Measurements from ENCODE around the gene MLKL. TPM values are rescaled to one million over a fixed set of nuclear protein-coding genes. Genes with fewer than 3 reads are reported as not detected.

MLKL gene
- total and polyA plus RNA-seq, 12 donors = 1.7 to 11.1 (median 3.9) TPM

DNA sequence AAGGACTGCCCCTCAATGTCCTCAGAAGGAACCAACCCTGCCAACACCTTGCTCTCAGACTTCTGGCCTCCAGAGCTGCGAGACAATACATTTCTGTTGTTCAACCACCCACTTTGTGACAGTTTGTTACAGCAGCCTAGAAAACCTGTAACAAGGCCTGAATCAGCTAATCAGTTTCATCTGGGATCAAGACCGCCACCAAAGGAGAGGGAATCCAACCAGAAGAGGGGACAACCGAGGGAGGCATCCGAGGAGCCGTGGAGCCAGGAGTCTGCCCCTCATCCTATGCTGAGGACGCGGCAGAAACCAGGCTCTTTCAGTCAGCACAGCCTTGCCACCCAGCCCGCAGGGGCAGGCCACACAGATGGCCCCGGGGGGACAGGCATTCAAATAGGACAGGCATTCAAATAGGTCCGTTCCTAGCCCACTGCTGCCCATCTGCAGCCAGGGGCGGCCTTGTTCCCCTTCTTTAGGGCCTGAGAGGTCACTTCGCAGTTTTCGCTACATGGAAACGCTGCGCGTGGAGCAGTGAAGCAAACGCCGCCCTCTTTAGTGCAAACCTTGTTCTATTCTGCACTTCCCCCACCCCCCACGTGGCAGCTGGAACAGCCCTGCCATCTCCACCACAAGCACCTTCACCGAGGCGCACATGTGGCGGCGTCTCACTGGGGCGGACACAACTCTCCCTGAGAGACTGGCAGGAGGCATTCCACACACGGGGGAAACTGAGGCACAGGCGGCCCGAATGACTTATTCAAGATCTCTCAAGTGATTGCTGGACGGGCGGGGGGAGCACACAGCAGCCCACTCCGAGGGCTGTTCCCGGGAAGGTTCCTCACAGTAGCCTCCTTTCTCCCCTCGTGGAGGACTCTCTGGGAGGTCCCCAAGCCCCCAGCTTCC is 47.3 kb upstream of the MLKL start:
- DNase-seq = no peak
- intact Hi-C loops (cut with DNase I) = no loop called here
- WGBS, 2 donors = 81 to 83% methylated on average over 31 to 32 of the region's 32 CpGs
- ATAC-seq = no peak
- Histone ChIP-seq H3K27me3 (peaks cover 0 to 40% (median 13%) of the 10 kb centered on the region in 7 donors), H3K4me1 (no peaks in the 10 kb centered on the region), H3K36me3 (no peaks in the 10 kb centered on the region), H3K4me3 (no peak overlapping the region), H3K9me3 (no peaks in the 10 kb centered on the region), H3K27ac (no peak overlapping the region)
- TF ChIP-seq, protein P1, sequence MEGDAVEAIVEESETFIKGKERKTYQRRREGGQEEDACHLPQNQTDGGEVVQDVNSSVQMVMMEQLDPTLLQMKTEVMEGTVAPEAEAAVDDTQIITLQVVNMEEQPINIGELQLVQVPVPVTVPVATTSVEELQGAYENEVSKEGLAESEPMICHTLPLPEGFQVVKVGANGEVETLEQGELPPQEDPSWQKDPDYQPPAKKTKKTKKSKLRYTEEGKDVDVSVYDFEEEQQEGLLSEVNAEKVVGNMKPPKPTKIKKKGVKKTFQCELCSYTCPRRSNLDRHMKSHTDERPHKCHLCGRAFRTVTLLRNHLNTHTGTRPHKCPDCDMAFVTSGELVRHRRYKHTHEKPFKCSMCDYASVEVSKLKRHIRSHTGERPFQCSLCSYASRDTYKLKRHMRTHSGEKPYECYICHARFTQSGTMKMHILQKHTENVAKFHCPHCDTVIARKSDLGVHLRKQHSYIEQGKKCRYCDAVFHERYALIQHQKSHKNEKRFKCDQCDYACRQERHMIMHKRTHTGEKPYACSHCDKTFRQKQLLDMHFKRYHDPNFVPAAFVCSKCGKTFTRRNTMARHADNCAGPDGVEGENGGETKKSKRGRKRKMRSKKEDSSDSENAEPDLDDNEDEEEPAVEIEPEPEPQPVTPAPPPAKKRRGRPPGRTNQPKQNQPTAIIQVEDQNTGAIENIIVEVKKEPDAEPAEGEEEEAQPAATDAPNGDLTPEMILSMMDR (IDR thresholded peaks at IDR 0.05) = no peak

DNA sequence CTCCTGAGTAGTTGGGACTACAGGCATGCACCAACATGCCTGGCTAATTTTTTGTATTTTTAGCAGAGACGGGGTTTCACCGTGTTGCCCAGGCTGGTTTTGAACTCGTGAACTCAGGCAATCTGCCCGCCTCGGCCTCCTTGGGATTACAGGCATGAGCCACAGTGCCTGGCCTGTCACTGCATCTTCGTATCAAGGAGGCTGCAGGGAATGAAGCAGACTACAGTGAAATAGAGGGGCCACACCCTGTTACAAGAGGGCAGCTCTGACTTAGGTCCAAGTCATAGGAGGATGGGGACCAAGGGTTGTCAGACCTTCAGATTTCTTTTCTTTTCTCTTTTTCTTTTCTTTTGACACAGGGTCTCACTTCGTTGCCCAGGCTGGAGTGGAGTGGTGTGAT is 45.3 kb upstream of the MLKL start:
- H3K36me3 ChIP-seq = no peaks in the 10 kb centered on the region
- H3K27ac ChIP-seq = no peak overlapping the region
- DNase-seq (no peak), ATAC-seq (no peak)
- H3K4me3 ChIP-seq = no peak overlapping the region
- H3K27me3 ChIP-seq = peaks cover 0 to 29% (median 7%) of the 10 kb centered on the region in 7 donors
- TF ChIP-seq, protein P1 (IDR thresholded peaks at IDR 0.05) = no peak
- WGBS, 2 donors = 74 to 94% methylated on average over 7 of the region's 7 CpGs
- H3K9me3 ChIP-seq = no peaks in the 10 kb centered on the region
- intact Hi-C loops (cut with DNase I) = no loop called here
- peaks cover 0 to 3% (median 0%) of the 10 kb centered on the region in 9 donors for H3K4me1 ChIP-seq

DNA sequence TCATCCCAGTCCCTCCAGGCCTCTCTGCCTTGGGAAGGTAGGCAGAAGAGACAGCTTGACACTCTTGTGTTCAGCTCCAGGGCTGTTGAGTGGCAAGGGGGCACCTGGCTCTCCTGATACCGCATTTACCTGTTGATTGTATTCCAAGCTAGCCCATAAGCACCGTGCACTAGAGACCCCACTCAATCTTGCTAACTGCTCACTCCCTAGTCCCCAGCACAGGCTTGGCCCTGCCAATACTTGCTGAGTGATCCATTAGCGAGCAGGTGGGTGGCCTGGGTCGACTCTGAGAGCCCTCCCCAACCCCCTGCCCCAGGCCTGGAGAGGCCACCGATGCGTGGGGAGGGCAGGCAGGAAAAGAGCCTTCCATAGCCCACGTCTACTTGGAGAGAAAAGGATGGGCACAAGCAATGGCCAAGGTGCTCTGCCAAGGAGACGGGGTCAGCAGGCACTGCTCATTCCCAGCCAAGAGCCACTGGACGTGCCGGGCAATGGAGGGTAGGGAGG is 44.5 kb upstream of the MLKL start:
- Histone ChIP-seq H3K4me1 (peaks cover 0 to 3% (median 0%) of the 10 kb centered on the region in 9 donors), H3K36me3 (no peaks in the 10 kb centered on the region), H3K4me3 (no peak overlapping the region), H3K27ac (no peak overlapping the region), H3K9me3 (no peaks in the 10 kb centered on the region), H3K27me3 (peaks cover 0 to 29% (median 7%) of the 10 kb centered on the region in 7 donors)
- WGBS, 2 donors = 78 to 84% methylated on average over 10 of the region's 10 CpGs
- DNase-seq (no peak), ATAC-seq (no peak)
- intact Hi-C loops (cut with DNase I) = no loop called here
- TF ChIP-seq, protein P1 (IDR thresholded peaks at IDR 0.05) = no peak

DNA sequence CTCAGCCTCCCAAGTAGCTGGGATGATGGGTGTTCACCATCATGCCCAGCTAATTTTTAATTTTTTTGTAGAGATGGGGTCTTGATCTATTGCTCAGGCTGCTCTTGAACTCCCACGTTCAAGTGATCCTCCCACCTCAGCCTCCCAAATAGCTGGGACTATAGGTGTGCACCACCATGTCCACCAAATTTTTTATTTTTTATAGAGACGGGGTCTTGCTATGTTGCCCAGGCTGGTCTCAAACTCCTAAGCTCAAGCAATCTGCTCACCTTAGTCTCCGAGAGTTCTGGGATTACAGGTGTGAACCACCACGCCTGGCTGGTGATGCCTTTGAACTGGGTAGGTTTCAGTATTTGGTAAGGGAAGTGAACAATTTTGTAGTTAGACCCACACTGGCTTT is 43.9 kb upstream of the MLKL start:
- no peaks in the 10 kb centered on the region for H3K9me3 ChIP-seq
- no peak overlapping the region for H3K4me3 ChIP-seq
- H3K27me3 ChIP-seq = peaks cover 0 to 34% (median 7%) of the 10 kb centered on the region in 7 donors
- ATAC-seq (no peak), DNase-seq (no peak)
- intact Hi-C loops (cut with DNase I) = no loop called here
- H3K27ac ChIP-seq = no peak overlapping the region
- H3K36me3 ChIP-seq = no peaks in the 10 kb centered on the region
- H3K4me1 ChIP-seq = peaks cover 0 to 3% (median 0%) of the 10 kb centered on the region in 9 donors
- WGBS, 2 donors = 89 to 97% methylated on average over 4 of the region's 4 CpGs
- TF ChIP-seq, protein P1 (IDR thresholded peaks at IDR 0.05) = no peak

Measured in heart right ventricle (tissue), 16 donors.